ENCODE results near the gene ZFAND3.

DNA sequence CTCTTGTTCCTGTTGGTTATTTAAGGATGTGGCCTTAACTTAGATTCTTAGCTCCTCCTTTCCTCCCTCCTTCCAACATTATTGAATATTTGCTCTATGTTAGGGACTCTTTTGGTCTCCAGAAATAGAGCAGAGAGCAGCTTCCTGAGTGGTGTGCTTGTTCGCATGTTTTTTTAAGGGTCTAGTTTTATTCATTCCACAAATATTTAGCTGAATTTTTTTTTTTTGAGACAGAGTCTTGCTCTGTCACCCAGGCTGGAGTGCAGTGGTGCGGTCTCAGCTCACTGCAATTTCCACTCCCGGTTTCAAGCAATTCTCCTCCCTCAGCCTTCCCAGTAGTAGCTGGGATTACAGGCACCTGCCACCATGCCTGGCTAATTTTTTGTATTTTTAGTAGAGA is 169.2 kb downstream of the ZFAND3 start:
- TF ChIP-seq, protein P1, sequence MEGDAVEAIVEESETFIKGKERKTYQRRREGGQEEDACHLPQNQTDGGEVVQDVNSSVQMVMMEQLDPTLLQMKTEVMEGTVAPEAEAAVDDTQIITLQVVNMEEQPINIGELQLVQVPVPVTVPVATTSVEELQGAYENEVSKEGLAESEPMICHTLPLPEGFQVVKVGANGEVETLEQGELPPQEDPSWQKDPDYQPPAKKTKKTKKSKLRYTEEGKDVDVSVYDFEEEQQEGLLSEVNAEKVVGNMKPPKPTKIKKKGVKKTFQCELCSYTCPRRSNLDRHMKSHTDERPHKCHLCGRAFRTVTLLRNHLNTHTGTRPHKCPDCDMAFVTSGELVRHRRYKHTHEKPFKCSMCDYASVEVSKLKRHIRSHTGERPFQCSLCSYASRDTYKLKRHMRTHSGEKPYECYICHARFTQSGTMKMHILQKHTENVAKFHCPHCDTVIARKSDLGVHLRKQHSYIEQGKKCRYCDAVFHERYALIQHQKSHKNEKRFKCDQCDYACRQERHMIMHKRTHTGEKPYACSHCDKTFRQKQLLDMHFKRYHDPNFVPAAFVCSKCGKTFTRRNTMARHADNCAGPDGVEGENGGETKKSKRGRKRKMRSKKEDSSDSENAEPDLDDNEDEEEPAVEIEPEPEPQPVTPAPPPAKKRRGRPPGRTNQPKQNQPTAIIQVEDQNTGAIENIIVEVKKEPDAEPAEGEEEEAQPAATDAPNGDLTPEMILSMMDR (conservative IDR thresholded peaks at IDR 0.05; ENCODE audit: low read depth, low read length): no peak
- no peak for TF ChIP-seq EZH2 (IDR thresholded peaks at IDR 0.05; ENCODE audit: borderline replicate concordance, low read depth, low read length, poor library complexity, severe bottlenecking)
